ENCODE data around the gene TLL2. TPM values are rescaled to one million over a fixed set of nuclear protein-coding genes. Genes with fewer than 3 reads are reported as not detected.

TLL2 gene
- total RNA-seq, 4 donors from 2014 or later: 0.30 to 0.60 TPM; not detected in 2

DNA sequence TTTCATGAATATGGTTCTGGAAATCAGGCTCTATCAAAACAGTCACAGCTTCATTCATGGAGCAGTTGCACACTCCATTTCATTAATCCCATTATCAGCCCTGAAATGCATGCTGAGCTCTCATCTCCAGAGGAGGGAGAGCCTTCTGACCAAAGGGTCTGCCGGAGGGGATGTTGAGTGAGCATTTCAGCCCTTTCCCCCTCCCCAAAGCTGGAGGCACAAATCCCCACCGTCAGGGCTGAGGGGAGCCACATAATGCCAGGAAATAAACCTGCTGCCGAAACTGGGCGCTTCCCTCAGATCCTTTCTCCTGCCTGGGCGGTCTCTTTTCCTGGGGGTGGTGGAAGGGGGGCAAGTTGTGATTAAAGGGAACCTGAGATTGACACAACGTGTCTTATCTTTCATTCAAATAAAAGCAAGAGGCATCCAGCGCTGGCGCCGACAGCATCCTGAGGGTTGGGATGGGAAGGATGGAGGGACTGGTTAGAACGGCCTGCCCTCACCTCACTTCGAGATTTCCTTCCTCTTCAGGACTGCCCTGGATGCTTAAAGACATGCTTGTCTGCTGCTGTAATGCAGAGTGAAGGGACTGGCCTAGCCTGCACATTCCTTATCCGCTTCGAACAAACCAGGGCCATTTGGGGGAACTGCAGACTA, 71.6 kb downstream of the TLL2 start:
- no peak overlapping the region for H3K27ac ChIP-seq
- no peak overlapping the region for H3K4me3 ChIP-seq
- no peaks in the 10 kb centered on the region for H3K4me1 ChIP-seq
- no peaks in the 10 kb centered on the region for H3K36me3 ChIP-seq
- no peak for DNase-seq (ENCODE audit: low spot score in 2 of 2)
- WGBS: 67% methylated on average over 13 of the region's 13 CpGs
- peaks cover 2% of the 10 kb centered on the region for H3K27me3 ChIP-seq
- TF ChIP-seq CTCF (IDR thresholded peaks at IDR 0.05): no peak
- TF ChIP-seq POLR2AphosphoS5 (IDR thresholded peaks at IDR 0.05): no peak
- TF ChIP-seq EP300 (IDR thresholded peaks at IDR 0.05): no peak
- no peak for TF ChIP-seq POLR2A (IDR thresholded peaks at IDR 0.05)
- no peaks in the 10 kb centered on the region for H3K9me3 ChIP-seq

DNA sequence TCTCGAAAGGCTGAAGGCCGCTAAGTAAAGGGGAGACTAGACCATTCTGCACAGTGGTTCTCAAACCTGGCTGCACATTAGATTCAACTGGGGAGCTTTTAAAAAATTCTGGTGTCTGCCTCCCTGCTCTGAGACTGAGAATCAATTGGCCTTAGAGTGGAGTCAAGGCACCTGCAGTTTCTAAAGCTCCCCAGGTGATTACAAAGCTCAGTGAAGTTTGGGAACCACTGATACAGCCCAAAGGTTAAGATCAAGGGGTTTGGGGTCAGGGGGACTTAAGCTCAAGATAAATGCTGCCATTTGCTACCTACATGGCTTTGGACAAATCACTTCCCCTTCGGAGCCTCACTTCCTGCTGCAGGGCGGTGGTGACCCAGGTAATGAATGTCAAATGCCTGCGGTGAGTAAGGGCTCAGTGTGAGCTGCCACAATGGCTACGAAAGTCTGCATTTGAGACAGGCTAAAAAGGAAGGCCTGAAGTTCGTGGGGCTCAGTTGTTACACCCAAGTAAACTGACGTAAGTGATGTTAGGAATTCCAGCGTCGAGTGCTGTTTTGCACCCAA, 72.3 kb downstream of the TLL2 start:
- H3K9me3 ChIP-seq: no peaks in the 10 kb centered on the region
- TF ChIP-seq POLR2A (IDR thresholded peaks at IDR 0.05) (no peak), EP300 (IDR thresholded peaks at IDR 0.05) (no peak), CTCF (IDR thresholded peaks at IDR 0.05) (no peak), POLR2AphosphoS5 (IDR thresholded peaks at IDR 0.05) (no peak)
- H3K27me3 ChIP-seq: peaks cover 2% of the 10 kb centered on the region
- H3K4me3 ChIP-seq: no peak overlapping the region
- WGBS: 84% methylated on average over 9 of the region's 10 CpGs
- no peak overlapping the region for H3K27ac ChIP-seq
- peak in 1 of 2 donors; percentile 35 for DNase-seq (ENCODE audit: low spot score in 2 of 2)
- no peaks in the 10 kb centered on the region for H3K36me3 ChIP-seq
- no peaks in the 10 kb centered on the region for H3K4me1 ChIP-seq

- H3K9me3 ChIP-seq: no peaks in the 10 kb centered on the region
- no peak overlapping the region for H3K4me3 ChIP-seq
- TF ChIP-seq CTCF (IDR thresholded peaks at IDR 0.05) (no peak), POLR2A (IDR thresholded peaks at IDR 0.05) (no peak), POLR2AphosphoS5 (IDR thresholded peaks at IDR 0.05) (no peak), EP300 (IDR thresholded peaks at IDR 0.05) (no peak)
- no peak overlapping the region for H3K27ac ChIP-seq
- no peak for DNase-seq (ENCODE audit: low spot score in 2 of 2)
- H3K4me1 ChIP-seq: no peaks in the 10 kb centered on the region
- peaks cover 2% of the 10 kb centered on the region for H3K27me3 ChIP-seq
- WGBS: 43% methylated on average over 10 of the region's 10 CpGs
- H3K36me3 ChIP-seq: no peaks in the 10 kb centered on the region
Observed at GRCh38 chr10:96440361-96441292, 73.1 kb downstream of the TLL2 start.

- Histone ChIP-seq H3K27me3 (peaks cover 2% of the 10 kb centered on the region), H3K4me1 (no peaks in the 10 kb centered on the region), H3K27ac (no peak overlapping the region), H3K4me3 (no peak overlapping the region), H3K9me3 (no peaks in the 10 kb centered on the region), H3K36me3 (no peaks in the 10 kb centered on the region)
- 63% methylated on average over 2 of the region's 2 CpGs for WGBS
- TF ChIP-seq CTCF (IDR thresholded peaks at IDR 0.05): no peak
- no peak for TF ChIP-seq POLR2AphosphoS5 (IDR thresholded peaks at IDR 0.05)
- no peak for TF ChIP-seq EP300 (IDR thresholded peaks at IDR 0.05)
- TF ChIP-seq POLR2A (IDR thresholded peaks at IDR 0.05): no peak
- no peak for DNase-seq (ENCODE audit: low spot score in 2 of 2)
Observed at GRCh38 chr10:96439725-96440124, 74.0 kb downstream of the TLL2 start.

DNA sequence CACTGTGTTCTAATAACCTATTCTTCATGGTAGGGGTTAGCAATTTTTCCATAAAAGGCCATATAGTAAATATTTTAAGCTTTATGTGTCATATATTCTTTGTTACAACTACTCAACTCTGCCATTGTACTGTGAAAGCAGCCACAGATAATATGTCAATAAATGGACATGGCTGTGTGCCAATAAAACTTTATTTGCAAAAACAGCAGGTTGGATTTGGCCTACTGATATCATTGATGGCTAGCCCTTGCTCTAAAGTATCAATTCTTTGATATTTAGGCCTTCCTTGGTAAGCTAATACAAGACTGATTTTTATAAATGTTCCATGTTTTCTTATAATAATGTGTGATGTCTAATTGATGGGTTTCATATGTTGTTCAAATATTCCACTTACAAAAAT, 77.7 kb downstream of the TLL2 start:
- H3K27ac ChIP-seq: no peak overlapping the region
- H3K9me3 ChIP-seq: no peaks in the 10 kb centered on the region
- no peak overlapping the region for H3K4me3 ChIP-seq
- H3K27me3 ChIP-seq: no peaks in the 10 kb centered on the region
- TF ChIP-seq EP300 (IDR thresholded peaks at IDR 0.05): no peak
- TF ChIP-seq POLR2AphosphoS5 (IDR thresholded peaks at IDR 0.05): no peak
- no peak for TF ChIP-seq POLR2A (IDR thresholded peaks at IDR 0.05)
- no peak for TF ChIP-seq CTCF (IDR thresholded peaks at IDR 0.05)
- H3K4me1 ChIP-seq: no peaks in the 10 kb centered on the region
- no peak for DNase-seq (ENCODE audit: low spot score in 2 of 2)
- H3K36me3 ChIP-seq: no peaks in the 10 kb centered on the region
